GM19452 (cell line): ENCODE results near the gene ATAD5.
"Not testable (repeated sequence)": the region's sequence is repeated elsewhere in the genome, so short reads cannot be mapped to it uniquely, and the experiment has no call there.

ENCODE experiments used
- ATAC-seq: cut with Tn5 transposase; IDR thresholded peaks from one replicate; pipeline ENCODE4 v1.9.1; 2021; ENCODE audit not compliant: unreplicated experiment

ATAD5 gene

DNA sequence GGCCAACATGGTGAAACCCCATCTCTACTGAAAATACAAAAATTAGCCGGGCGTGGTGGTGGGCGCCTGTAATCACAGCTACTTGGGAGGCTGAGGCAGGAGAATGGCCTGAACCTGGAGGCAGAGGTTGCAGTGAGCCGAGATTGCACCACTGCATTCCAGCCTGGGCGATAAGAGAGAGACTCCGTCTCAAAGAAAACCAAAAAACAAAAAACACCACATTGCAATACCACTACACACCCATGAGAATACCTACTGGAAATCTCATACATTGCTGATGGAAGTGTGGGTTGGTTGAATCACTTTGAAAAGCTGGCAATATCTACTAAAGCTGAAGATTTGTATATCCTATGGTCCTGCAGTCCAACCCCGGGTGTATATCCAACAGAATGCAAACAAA lies 78.4 kb downstream of the ATAD5 start:
- ATAC-seq: not testable (repeated sequence)

DNA sequence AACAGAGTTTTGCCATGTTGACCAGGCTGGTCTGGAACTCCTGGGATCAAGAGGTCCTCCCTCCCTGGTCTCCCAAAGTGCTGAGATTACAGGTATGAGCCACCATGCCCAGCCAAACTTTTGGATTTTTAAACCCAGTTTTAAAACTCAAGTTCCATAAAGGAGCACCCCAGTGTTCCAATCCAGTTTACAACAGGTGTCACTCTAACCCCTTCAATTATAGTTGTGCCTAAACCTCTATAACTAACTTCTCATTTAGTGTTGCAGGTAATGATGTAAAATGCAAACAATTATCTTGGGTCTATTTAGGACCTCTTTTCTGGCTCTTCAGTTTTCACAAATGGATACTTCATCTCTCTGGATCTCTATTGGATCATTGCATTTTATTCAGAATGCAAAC lies 82.2 kb downstream of the ATAD5 start:
- no peak for ATAC-seq

DNA sequence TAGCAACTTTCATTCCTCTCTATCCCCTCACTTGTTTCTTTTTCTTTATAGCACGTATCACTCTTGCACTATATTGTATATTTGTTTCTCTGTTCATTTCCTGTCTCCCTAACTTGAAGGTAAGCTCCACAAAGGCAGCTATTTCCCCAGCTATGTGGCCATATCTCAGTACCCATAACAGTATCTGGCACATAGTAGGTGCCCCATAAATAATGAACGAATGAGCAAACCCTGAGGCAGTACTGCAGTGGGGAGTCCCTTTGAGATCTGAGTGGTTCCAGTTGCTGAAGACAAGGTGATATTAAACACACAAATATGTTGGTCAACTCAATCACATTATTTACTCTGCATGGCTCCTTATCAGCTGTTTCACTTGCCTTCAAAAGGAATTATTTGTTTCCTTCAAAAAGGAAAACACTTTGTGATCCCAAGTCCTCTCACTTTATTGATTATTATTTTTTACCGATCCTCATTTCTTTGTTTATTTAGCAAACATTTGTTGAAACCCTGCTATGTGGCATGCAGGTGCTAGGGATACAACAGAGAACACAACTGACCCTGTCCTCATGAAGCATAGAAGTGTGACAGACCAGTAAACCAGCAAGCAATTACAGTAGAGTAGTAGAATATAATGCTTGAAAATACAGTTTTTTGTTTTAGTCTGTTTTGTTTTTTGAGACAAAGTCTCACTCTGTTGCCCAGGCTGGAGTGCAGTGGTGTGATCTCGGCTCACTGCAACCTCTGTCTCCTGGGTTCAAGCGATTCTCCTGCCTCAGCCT lies 84.3 kb downstream of the ATAD5 start:
- no peak for ATAC-seq

GRCh38 chr17:30917050-30917449 lies 85.3 kb downstream of the ATAD5 start:
- ATAC-seq: no peak

DNA sequence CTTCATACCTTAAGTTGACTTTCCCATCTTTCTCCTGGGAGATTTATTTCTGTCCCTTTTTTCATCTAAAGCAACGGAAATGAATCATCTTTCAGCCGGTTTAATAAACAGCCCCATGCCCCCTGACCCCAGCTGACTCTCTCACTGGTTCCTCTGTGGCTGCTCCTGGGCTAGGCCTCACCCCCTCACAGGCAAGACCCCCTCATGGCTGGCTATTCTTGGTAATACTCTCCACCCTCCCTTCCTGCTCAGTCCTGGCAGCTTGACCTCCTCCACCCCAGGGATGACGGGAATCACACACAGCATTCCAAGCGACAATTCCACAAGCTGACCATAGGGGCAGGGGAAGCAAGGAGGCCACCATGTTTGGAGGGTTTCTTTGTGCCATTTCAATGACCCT lies 88.5 kb downstream of the ATAD5 start:
- no peak for ATAC-seq

DNA sequence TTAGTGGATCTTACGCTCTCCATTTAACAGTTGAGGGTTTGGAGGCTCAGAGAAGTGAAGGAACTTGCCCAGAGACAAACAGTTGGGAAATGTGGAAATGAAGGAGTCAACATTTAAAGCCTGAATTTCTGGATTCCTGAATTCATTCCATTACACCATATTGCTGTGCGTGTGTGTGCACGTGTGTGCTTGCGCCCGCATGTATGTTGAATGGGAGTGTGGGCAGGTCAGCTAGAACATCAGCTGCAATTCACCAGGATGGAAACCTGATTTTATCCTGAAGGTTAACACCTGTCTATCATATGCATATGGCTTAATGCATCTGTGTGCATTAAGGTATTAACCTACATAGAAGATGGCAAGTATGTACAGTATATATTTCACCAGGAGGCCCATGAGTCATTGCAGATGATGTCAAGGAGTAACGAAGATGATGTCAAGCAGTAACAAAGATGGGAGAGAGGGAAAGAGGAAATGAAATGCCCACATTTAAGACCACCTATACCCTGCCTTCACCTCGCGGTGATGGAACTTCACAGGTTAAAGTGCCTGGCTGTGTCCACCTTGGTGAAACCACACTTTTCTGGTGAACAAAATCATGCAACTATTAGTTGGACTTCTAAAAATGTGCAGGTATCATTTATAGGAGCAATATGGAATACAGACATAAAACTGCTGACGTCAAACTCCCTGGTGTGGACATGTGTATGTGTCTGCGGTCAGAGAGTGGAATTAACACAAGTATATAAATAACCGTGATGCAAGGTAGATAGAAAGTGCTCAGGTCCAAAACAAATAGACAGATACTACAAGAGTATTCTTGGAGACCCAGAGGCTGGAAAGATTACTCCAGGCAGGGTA lies 89.1 kb downstream of the ATAD5 start:
- ATAC-seq: no peak

GRCh38 chr17:30921544-30922196 lies 89.9 kb downstream of the ATAD5 start, which contains the start of gene ADAP2:
Gene ADAP2 (plus strand): TSS chr17:30921945. CDS start chr17:30922015, 70 bp downstream.
- ATAC-seq: no peak

DNA sequence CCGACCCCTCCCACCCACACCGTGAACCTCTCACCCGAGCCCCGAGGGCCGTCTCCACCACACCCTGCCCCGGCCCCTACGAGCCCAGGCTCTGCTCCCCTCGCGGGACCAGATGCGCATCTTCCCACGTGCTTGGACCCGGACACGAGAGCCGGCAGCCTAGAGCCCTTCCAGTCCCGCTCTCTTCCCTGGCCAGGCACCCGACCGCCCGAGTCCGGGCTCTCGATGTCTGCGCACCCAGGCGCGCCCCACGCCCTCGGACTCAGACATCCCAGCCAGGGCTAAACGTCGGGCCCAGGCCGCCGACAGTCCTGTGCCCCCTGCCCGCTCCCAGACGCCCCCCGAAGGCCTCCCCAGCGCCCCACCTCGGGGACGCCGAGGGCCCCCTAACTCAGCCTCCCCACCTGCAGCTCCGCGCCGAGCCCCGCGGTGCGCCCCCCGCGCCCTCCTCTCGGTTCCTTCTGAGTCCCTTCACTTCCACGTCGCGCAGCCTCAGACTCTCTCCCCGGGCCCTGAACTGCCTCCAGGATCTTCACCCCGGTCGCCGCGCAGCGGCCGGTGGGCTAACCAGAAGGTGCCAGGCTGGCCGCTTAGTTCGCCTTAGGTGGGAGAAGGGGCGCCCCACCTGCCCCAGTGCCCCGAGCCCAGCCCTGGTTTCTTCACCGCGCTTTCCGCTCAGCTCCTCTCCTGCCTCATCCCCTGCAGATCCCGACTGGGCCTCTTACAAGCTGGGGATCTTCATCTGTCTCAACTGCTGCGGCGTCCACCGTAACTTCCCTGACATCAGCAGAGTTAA lies 90.7 kb downstream of the ATAD5 start:
- ATAC-seq: no peak

DNA sequence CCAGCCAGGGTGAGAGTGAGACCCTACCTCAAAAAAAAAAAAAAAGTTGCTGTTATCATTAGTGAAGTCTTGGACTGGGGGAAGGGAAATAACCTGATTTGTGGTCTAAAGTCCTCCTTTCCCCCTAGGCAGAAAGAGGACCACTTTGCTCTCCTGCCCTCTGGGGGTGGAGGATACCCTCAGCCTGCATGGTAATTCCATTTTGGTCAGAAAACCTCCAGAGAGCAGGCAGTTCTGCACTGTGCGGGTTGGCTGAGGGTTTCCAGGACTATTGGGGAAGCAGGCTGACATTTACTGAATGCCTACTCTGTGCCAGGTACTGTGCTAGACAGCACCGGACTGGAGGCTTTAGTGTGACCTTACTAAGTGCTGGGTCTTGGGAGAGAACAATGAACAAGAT lies 92.6 kb downstream of the ATAD5 start:
- ATAC-seq: no peak

DNA sequence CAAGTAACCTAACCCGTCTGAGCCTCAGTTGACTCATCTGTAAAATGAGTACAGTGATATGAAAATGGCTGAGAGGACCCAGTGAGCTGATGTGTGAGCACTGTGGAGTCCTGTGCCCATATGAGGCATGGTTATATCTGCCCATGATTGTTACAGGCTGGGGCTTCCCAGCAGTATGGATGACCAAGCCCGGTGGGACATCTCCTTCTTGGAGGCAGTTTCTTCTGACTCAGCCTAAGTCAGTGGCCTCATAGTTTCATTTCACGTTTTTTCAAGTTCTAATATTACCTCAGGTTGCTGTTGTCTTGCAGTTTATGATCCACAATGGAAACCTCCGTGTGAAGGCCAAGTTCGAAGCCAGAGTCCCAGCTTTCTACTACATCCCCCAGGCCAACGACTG lies 94.8 kb downstream of the ATAD5 start:
- no peak for ATAC-seq

DNA sequence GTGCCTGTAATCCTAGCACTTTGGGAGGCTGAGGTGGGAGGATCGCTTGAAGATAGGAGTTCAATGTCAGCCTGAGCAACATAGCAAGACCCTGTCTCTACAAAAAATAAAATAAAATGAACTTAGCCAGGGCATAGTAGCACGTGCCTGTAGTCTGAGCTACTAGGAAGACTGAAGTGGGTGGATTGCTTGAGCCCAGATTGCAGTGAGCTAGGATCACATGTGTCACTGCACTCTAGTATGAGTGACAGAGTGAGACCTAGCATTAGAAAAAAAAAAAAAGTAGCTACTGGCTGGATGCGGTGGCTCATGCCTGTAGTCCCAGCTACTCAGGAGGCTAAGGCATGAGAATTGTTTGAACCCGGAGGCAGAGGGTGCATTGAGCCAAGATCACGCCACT lies 96.0 kb downstream of the ATAD5 start:
- ATAC-seq: no peak

DNA sequence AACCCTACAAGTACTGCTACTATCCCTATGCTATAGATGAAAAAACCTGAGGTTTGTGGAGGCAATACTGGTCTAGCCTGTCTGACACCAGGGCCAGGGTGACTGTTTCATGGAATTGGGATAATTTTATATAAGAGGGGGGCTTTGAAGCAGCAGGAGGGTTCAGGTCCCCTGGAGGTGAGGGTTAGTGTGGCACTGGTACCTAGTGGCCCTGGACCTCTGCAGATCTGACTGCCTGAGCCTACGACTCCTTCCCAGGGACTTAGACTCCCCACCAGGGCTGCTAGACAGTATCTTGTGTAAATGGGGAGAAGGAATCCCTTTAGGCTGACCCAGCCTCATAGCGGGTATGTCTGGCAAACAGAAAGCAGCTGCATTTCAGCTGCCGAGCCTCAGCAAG lies 96.8 kb downstream of the ATAD5 start:
- ATAC-seq: no peak

DNA sequence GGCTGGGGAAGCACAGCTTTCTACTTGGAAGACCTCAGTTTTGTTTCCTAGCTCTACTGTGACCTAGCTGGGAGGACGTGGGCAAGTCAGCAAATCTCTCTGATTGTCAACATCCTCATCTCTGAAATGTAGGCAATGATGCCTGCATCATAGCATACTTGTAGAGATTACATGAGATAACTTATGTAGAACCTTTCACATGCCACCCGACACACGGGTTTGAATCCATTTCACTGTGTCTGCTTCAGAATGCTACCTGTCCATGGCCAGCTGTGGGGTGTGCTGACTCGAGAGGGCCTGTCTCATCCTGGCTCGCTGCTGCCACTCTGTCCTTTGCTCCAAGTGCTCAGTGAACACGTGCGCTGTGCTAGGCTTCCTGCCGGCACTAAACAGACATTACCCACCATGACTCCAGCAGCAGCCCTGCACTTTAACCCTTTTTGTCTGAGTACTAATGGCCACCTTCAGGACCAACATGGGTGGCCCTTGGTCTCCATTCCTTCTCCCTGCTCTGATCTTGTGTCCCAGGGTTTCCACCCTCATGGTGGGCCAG lies 97.4 kb downstream of the ATAD5 start:
- ATAC-seq: no peak

GRCh38 chr17:30929861-30930260 lies 98.1 kb downstream of the ATAD5 start:
- not testable (repeated sequence) for ATAC-seq

GRCh38 chr17:30930495-30930894 lies 98.7 kb downstream of the ATAD5 start:
- ATAC-seq: no peak

- not testable (repeated sequence) for ATAC-seq
Measured at GRCh38 chr17:30931582-30931981, 99.8 kb downstream of the ATAD5 start.

- ATAC-seq: no peak
Measured at GRCh38 chr17:30933966-30934365, 102.2 kb downstream of the ATAD5 start.

DNA sequence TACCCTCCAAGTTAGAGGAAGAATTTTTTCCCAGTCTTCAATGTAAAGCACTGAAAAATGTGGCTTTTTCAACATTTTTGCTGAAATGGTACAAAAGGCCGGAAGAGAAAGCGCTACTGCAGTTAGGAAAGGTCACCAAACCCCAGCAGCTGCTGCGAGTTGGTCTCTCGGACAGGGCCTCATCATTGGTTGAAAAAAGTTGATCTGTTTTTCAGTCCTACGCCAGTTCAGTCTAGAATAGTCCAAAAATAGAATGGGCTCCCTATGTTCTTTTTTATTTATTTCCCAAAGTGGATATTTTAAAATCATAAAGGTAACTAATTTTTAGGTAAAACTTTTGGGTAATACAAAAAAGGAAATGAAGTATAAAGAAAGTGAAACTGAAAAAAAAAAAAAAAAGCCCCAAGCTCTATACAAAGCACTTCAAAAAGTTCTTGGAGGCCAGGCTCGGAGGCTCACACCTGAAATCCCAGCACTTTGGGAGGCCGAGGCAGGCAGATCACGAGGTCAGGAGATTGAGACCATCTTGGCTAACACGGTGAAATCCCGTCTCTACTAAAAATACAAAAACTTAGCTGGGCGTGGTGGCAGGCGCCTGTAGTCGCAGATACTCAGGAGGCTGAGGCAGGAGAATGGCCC lies 107.4 kb downstream of the ATAD5 start:
- no peak for ATAC-seq

- ATAC-seq: no peak
Measured at GRCh38 chr17:30942308-30943079, 110.7 kb downstream of the ATAD5 start.
